Measurements from ENCODE around the gene KIF19.

KIF19 gene

GRCh38 chr17:74343526-74344284, 17.7 kb downstream of the KIF19 start:
- no peak for DNase-seq

GRCh38 chr17:74344658-74345057, 18.6 kb downstream of the KIF19 start:
- DNase-seq = no peak

- DNase-seq = no peak
Observed at GRCh38 chr17:74345433-74346241, 19.6 kb downstream of the KIF19 start.

GRCh38 chr17:74347646-74348045, 21.6 kb downstream of the KIF19 start:
- DNase-seq = no peak

GRCh38 chr17:74349120-74349519, 23.1 kb downstream of the KIF19 start:
- DNase-seq = no peak

- DNase-seq = no peak
Observed at GRCh38 chr17:74350486-74350885, 24.5 kb downstream of the KIF19 start.

GRCh38 chr17:74351552-74352210, 25.7 kb downstream of the KIF19 start:
- DNase-seq = no peak

- DNase-seq = no peak
Observed at GRCh38 chr17:74353446-74354060, 27.5 kb downstream of the KIF19 start.

- no peak for DNase-seq
Observed at GRCh38 chr17:74354123-74354522, 28.1 kb downstream of the KIF19 start.

- no peak for DNase-seq
Observed at GRCh38 chr17:74354561-74354960, 28.5 kb downstream of the KIF19 start.

GRCh38 chr17:74355065-74355464, 29.0 kb downstream of the KIF19 start:
- no peak for DNase-seq

- no peak for DNase-seq
Observed at GRCh38 chr17:74356646-74357465, 30.8 kb downstream of the KIF19 start.

- no peak for DNase-seq
Observed at GRCh38 chr17:74357466-74357809, 31.4 kb downstream of the KIF19 start.

GRCh38 chr17:74358697-74359096, 32.7 kb downstream of the KIF19 start:
- DNase-seq = no peak

GRCh38 chr17:74359916-74360315, 33.9 kb downstream of the KIF19 start:
- no peak for DNase-seq

GRCh38 chr17:74360899-74361229, 34.8 kb downstream of the KIF19 start:
- no peak for DNase-seq

GRCh38 chr17:74361230-74362068, 35.4 kb downstream of the KIF19 start, which contains the start of gene BTBD17:
Gene BTBD17 (minus strand): TSS chr17:74361868. CDS start chr17:74361819, 49 bp downstream.
- peak; percentile 91 for DNase-seq

- DNase-seq = no peak
Observed at GRCh38 chr17:74362069-74362405, 36.0 kb downstream of the KIF19 start.

GRCh38 chr17:74362810-74363498, 36.9 kb downstream of the KIF19 start:
- no peak for DNase-seq

- DNase-seq = no peak
Observed at GRCh38 chr17:74367206-74367605, 41.2 kb downstream of the KIF19 start, which contains the start of gene GPR142. Gene GPR142 (plus strand): TSS chr17:74367506. CDS start chr17:74369541, 2,035 bp downstream.

All from 8988T (cell line).